Measurements from ENCODE around the gene PANK2. TPM values are rescaled to one million over a fixed set of nuclear protein-coding genes. Genes with fewer than 3 reads are reported as not detected.

The PANK2 gene
- total RNA-seq, 2 donors from 2014 or later, result 58.3 to 113 TPM

- no peaks in the 10 kb centered on the region for H3K27me3 ChIP-seq (replicated peaks; ENCODE audit: insufficient read depth)
- no peaks in the 10 kb centered on the region for H3K36me3 ChIP-seq
- H3K9me3 ChIP-seq, result no peaks in the 10 kb centered on the region
- peaks cover 69 to 98% of the 10 kb centered on the region in 2 donors for H3K4me1 ChIP-seq (ENCODE audit: control insufficient read depth in 1 of 2, low read depth in 2 of 2)
- no peak for TF ChIP-seq CTCF (IDR thresholded peaks at IDR 0.05)
- H3K4me3 ChIP-seq, result no peak overlapping the region
- DNase-seq (ENCODE audit: low spot score) (no peak), ATAC-seq (ENCODE audit: insufficient number of reproducible peaks, low FRiP score, low read depth) (no peak)
- peak overlapping the region in 1 of 2 donors; percentile 10 for H3K27ac ChIP-seq
Measured at GRCh38 chr20:3898639-3899038, 9.5 kb downstream of the PANK2 start.

- Histone ChIP-seq H3K27ac (no peak overlapping the region), H3K9me3 (no peaks in the 10 kb centered on the region), H3K36me3 (no peaks in the 10 kb centered on the region), H3K4me3 (no peak overlapping the region), H3K27me3 (replicated peaks; ENCODE audit: insufficient read depth) (no peaks in the 10 kb centered on the region), H3K4me1 (ENCODE audit: control insufficient read depth in 1 of 2, low read depth in 2 of 2) (peaks cover 64 to 99% of the 10 kb centered on the region in 2 donors)
- DNase-seq (ENCODE audit: low spot score) (no peak), ATAC-seq (ENCODE audit: insufficient number of reproducible peaks, low FRiP score, low read depth) (no peak)
- TF ChIP-seq CTCF (IDR thresholded peaks at IDR 0.05), result no peak
Measured at GRCh38 chr20:3900187-3900604, 11.0 kb downstream of the PANK2 start.

GRCh38 chr20:3901028-3901705 lies 12.0 kb downstream of the PANK2 start:
- DNase-seq (ENCODE audit: low spot score), result no peak
- TF ChIP-seq CTCF (IDR thresholded peaks at IDR 0.05), result no peak
- Histone ChIP-seq H3K27ac (peak overlapping the region; percentile 37 to 50), H3K27me3 (replicated peaks; ENCODE audit: insufficient read depth) (no peaks in the 10 kb centered on the region), H3K9me3 (no peaks in the 10 kb centered on the region), H3K36me3 (no peaks in the 10 kb centered on the region), H3K4me1 (ENCODE audit: control insufficient read depth in 1 of 2, low read depth in 2 of 2) (peaks cover 59 to 92% of the 10 kb centered on the region in 2 donors), H3K4me3 (peak overlapping the region; percentile 52)
- ATAC-seq (ENCODE audit: insufficient number of reproducible peaks, low FRiP score, low read depth), result no peak

GRCh38 chr20:3901706-3902440 lies 12.7 kb downstream of the PANK2 start:
- no peak for DNase-seq (ENCODE audit: low spot score)
- no peak for ATAC-seq (ENCODE audit: insufficient number of reproducible peaks, low FRiP score, low read depth)
- no peak for TF ChIP-seq CTCF (IDR thresholded peaks at IDR 0.05)
- no peaks in the 10 kb centered on the region for H3K9me3 ChIP-seq
- H3K27ac ChIP-seq, result peak overlapping the region; percentile 37 to 50
- H3K4me3 ChIP-seq, result peak overlapping the region; percentile 52
- no peaks in the 10 kb centered on the region for H3K27me3 ChIP-seq (replicated peaks; ENCODE audit: insufficient read depth)
- H3K4me1 ChIP-seq (ENCODE audit: control insufficient read depth in 1 of 2, low read depth in 2 of 2), result peaks cover 53 to 89% of the 10 kb centered on the region in 2 donors
- H3K36me3 ChIP-seq, result no peaks in the 10 kb centered on the region

- Histone ChIP-seq H3K27ac (peak overlapping the region; percentile 37 to 50), H3K36me3 (no peaks in the 10 kb centered on the region), H3K4me3 (peak overlapping the region; percentile 52), H3K4me1 (ENCODE audit: control insufficient read depth in 1 of 2, low read depth in 2 of 2) (peaks cover 57 to 89% of the 10 kb centered on the region in 2 donors), H3K9me3 (no peaks in the 10 kb centered on the region), H3K27me3 (replicated peaks; ENCODE audit: insufficient read depth) (no peaks in the 10 kb centered on the region)
- ATAC-seq (ENCODE audit: insufficient number of reproducible peaks, low FRiP score, low read depth), result no peak
- no peak for DNase-seq (ENCODE audit: low spot score)
- no peak for TF ChIP-seq CTCF (IDR thresholded peaks at IDR 0.05)
Measured at GRCh38 chr20:3902446-3902845, 13.3 kb downstream of the PANK2 start.
